HepG2 (cell line): Measurements from ENCODE around the gene KNCN. TPM values are rescaled to one million over a fixed set of nuclear protein-coding genes. Genes with fewer than 3 reads are reported as not detected.

Experiments
- ATAC-seq: fragments of 200-7000 bp; cut with Tn5 transposase; 3 replicates; pipeline ENCODE4 v1.9.1; 2020; ENCODE audit warnings: mild to moderate bottlenecking, moderate library complexity
- BruUV-seq: library from RNA; stranded (reverse); fragments of 400-500 nt; replicated peaks from 2 replicates; lab custom pipeline; 2021; lab: Mats Ljungman, UMichigan
- CTCF ChIA-PET: fragments of 300-600 bp; formaldehyde crosslinking; extraction: SDS; loops from one replicate; lab custom pipeline; 2021; ENCODE audit warnings: low total read pairs, inconsistent platforms, low intra/inter-chr PET ratio; lab: Yijun Ruan, JAX
- POLR2A ChIA-PET: fragments of 350-600 bp; sonication (Branson Sonifier 250); formaldehyde crosslinking; loops from one replicate; lab custom pipeline; 2020; ENCODE audit warnings: antibody characterized with exemption, inconsistent platforms; lab: Yijun Ruan, JAX
- DNase-seq: peaks from one replicate; pipeline ENCODE4 v3.0.0-alpha.2; 2015; ENCODE audit warnings: low spot score
- FAIRE-seq: peaks from 3 replicates; lab custom pipeline; 2011; peaks lifted over from hg19 to GRCh38; lab: Jason Lieb, UNC
- H2AFZ ChIP-seq: one replicate; pipeline ENCODE4 v1.6.1; 2011; ENCODE audit warnings: low read length, inconsistent platforms
- H3K27ac ChIP-seq: fragments of 300-600 bp; 3 replicates; pipeline ENCODE4 v1.8.0; 2011; ENCODE audit warnings: mixed run types, mild to moderate bottlenecking, mixed read lengths, low read length, inconsistent platforms; ENCODE audit not compliant: insufficient read depth; ENCODE audit errors: extremely low read length
- H3K27me3 ChIP-seq, 2 experiments: fragments of 200-600 bp in 1 of 2; 2 replicates in 1 of 2; 3 replicates in 1 of 2; pipeline versions ENCODE4 v1.6.0 to v1.8.0; 2011; ENCODE audit warnings: low read length in 2 of 2, mild to moderate bottlenecking in 2 of 2, moderate library complexity in 2 of 2, inconsistent platforms in 1 of 2; ENCODE audit not compliant: insufficient read depth in 2 of 2, control insufficient read depth in 1 of 2
- H3K36me3 ChIP-seq, 2 experiments: fragments of 200-600 bp in 1 of 2; replicated peaks in 1 of 2; 2 replicates in 1 of 2; 3 replicates in 1 of 2; pipeline versions ENCODE4 v1.5.1 to v1.8.0; 2011; ENCODE audit warnings: low read length in 2 of 2, inconsistent platforms in 1 of 2; ENCODE audit not compliant: insufficient read depth in 2 of 2, control insufficient read depth in 1 of 2
- H3K4me1 ChIP-seq: 2 replicates; pipeline ENCODE4 v1.5.1; 2012; ENCODE audit warnings: low read length, inconsistent platforms; ENCODE audit not compliant: insufficient read depth
- H3K4me2 ChIP-seq: 2 replicates; pipeline ENCODE4 v1.6.0; 2011; ENCODE audit warnings: low read depth, low read length, inconsistent platforms
- H3K4me3 ChIP-seq, 3 experiments: fragments of 200-600 bp in 1 of 3; sonication (generic), shearing (Covaris generic) in 1 of 3; replicated peaks in 1 of 3; 2 replicates each; pipeline ENCODE4 v1.5.1; 2011 to 2016; ENCODE audit warnings: low read length in 3 of 3, inconsistent platforms in 2 of 3, low read depth in 2 of 3, mild to moderate bottlenecking in 2 of 3, control low read depth in 1 of 3, mixed read lengths in 1 of 3; ENCODE audit not compliant: insufficient read depth in 1 of 3
- H3K79me2 ChIP-seq: one replicate; pipeline ENCODE4 v1.6.1; 2011; ENCODE audit warnings: low read length, inconsistent platforms; ENCODE audit not compliant: insufficient read depth
- H3K9ac ChIP-seq: 2 replicates; pipeline ENCODE4 v1.6.0; 2011; ENCODE audit warnings: mild to moderate bottlenecking, low read depth, low read length, inconsistent platforms; ENCODE audit not compliant: insufficient read depth
- H3K9me3 ChIP-seq: 2 replicates; pipeline ENCODE4 v1.5.1; 2012; ENCODE audit warnings: mild to moderate bottlenecking, low read length
- H4K20me1 ChIP-seq: 2 replicates; pipeline ENCODE4 v1.6.0; 2011; ENCODE audit warnings: inconsistent platforms, mild to moderate bottlenecking, low read length, moderate library complexity; ENCODE audit not compliant: insufficient read depth
- KAT7 ChIP-seq: IDR thresholded peaks from 2 replicates; pipeline ENCODE4 v1.6.1; 2018; ENCODE audit warnings: borderline replicate concordance, missing compliant biosample characterization
- KLF11 ChIP-seq: IDR thresholded peaks from 2 replicates; pipeline ENCODE4 v1.6.1; 2016; ENCODE audit warnings: missing compliant biosample characterization
- MBNL3 ChIP-seq: fragments of 250-450 bp; sonication (Bioruptor Pico); conservative IDR thresholded peaks from 2 replicates; pipeline ENCODE4 v1.8.0; 2022; ENCODE audit warnings: mild to moderate bottlenecking, inconsistent platforms
- NFIC ChIP-seq: IDR thresholded peaks from 2 replicates; pipeline ENCODE4 v1.6.1; 2012; ENCODE audit warnings: mild to moderate bottlenecking, low read length, inconsistent platforms
- ZC3H13 ChIP-seq: sonication (generic); formaldehyde crosslinking; IDR thresholded peaks from 2 replicates; pipeline ENCODE4 v1.8.1; 2023; ENCODE audit warnings: mild to moderate bottlenecking, missing genetic modification reagents, moderate library complexity
- ZIK1 ChIP-seq: sonication (generic); formaldehyde crosslinking; IDR thresholded peaks from 2 replicates; pipeline ENCODE4 v1.5.0; 2020; ENCODE audit warnings: mild to moderate bottlenecking, low read depth, missing genetic modification reagents, borderline replicate concordance
- ZNF264 ChIP-seq: sonication (generic); formaldehyde crosslinking; IDR thresholded peaks from 2 replicates; pipeline ENCODE4 v1.4.0; 2020; ENCODE audit warnings: missing genetic modification reagents
- WGBS: methylation state at CpG from one replicate; pipeline ENCODE4 v1.1.6; 2017; ENCODE audit warnings: low lambda C conversion rate; 5-methylcytosine and 5-hydroxymethylcytosine counted together
- in situ Hi-C: cut with HindIII; loops from 2 replicates; pipeline ENCODE4 v1.10.0; 2017; ENCODE audit warnings: low pct_unique_long_range_greater_than_20kb; ENCODE audit not compliant: extremely low pct_ligation_motif_present
- intact Hi-C: fragments of 100-400 bp; cut with micrococcal nuclease; formaldehyde crosslinking; loops from one replicate; pipeline ENCODE4 v1.10.0; 2022; ENCODE audit not compliant: unreplicated experiment
- polyA plus RNA-seq, 8 experiments: library from polyadenylated mRNA; depleted of rRNA in 3 of 8; stranded (reverse) in 7 of 8; unstranded in 1 of 8; fragments of >200 nt; fragmentation: Illumina TruSeq in 4 of 8; extraction: Trizol in 4 of 8; gene quantifications; 2 replicates each; pipeline versions ENCODE4 v1.2.1 to v1.2.3, GENCODE V29; 2011 to 2016; ENCODE audit warnings: low read depth in 4 of 8, missing spikeins in 1 of 8, mixed read lengths in 1 of 8; ENCODE audit not compliant: insufficient read depth in 1 of 8
- total RNA-seq, 5 experiments: library from RNA; depleted of rRNA; stranded (reverse); fragments of >200 nt; fragmentation: Illumina TruSeq; extraction: Trizol; gene quantifications; 2 replicates each; pipeline ENCODE4 v1.2.3, GENCODE V29; 2016; ENCODE audit warnings: low read depth in 1 of 5
- TF ChIP-seq, protein P1 (sequence below): IDR thresholded peaks from 2 replicates; pipeline ENCODE4 v1.6.1; 2016; ENCODE audit warnings: control low read depth
- TF ChIP-seq, protein P2 (sequence below): sonication (generic); formaldehyde crosslinking; IDR thresholded peaks from 2 replicates; pipeline ENCODE4 v1.8.1; 2023; ENCODE audit warnings: mild to moderate bottlenecking, missing genetic modification reagents, borderline replicate concordance
- TF ChIP-seq, protein P3 (sequence below): IDR thresholded peaks from 2 replicates; pipeline ENCODE4 v1.6.1; 2012; ENCODE audit warnings: low read depth, low read length, improper control_type of control experiment
- TF ChIP-seq, protein P4 (sequence below): sonication (generic); formaldehyde crosslinking; IDR thresholded peaks from 2 replicates; pipeline ENCODE4 v1.5.0; 2020; ENCODE audit warnings: missing genetic modification reagents, mild to moderate bottlenecking, borderline replicate concordance
- TF ChIP-seq, protein P5 (sequence below): sonication (generic); formaldehyde crosslinking; IDR thresholded peaks from 2 replicates; pipeline ENCODE4 v1.8.1; 2023; ENCODE audit warnings: missing genetic modification reagents, inconsistent platforms, borderline replicate concordance
- TF ChIP-seq, protein P6 (sequence below): sonication (generic); formaldehyde crosslinking; IDR thresholded peaks from 2 replicates; pipeline ENCODE4 v1.5.0; 2020; ENCODE audit warnings: missing genetic modification reagents
- TF ChIP-seq, protein P7 (sequence below): sonication (generic); formaldehyde crosslinking; IDR thresholded peaks from 2 replicates; pipeline ENCODE4 v1.9.0; 2021; ENCODE audit warnings: missing genetic modification reagents, mild to moderate bottlenecking, borderline replicate concordance

Gene KNCN
- total and polyA plus RNA-seq, 2 of the 13 experiments (the other 11 are each of a cell fraction or from before 2014, with no cell fraction given) = not detected

DNA sequence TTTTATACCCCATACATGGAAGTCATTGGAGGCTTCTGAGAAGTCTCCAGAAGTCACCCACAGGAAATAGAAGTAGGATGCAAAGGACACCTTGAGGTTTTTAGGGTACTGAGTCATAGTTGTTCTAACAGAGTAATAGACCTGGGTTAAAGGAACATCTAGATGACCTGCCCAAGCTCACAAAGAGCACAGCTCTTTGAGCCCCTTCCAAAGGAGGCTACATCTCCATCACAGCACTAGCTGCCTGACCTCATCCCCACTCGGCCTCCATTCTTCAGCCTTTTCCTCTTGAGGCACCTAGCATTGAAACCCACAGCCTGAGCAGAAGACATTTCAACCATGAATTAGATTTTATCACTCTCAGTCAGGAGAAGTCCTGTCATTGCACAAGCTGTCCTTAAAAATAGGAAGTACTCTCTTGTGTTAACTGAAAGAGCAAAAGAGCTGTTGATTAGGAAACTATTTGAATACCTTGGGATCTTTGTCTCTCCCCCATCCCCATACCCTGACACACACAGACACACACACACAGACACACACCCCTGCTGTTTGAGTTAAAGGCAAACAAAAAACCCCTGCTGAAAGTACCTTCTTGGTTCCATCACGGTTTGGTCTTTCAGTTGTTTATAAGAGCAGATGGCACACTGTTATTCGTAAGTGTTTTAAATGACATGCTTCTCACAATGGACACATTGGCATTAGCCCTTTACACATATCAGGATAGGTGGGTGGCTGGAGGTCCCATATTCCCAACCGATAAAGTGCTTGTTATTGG is 30.4 kb upstream of the KNCN start:
- Histone ChIP-seq H3K4me1 (peaks cover 6% of the 10 kb centered on the region), H3K4me2 (no peak overlapping the region), H4K20me1 (no peaks in the 10 kb centered on the region), H3K27ac (no peak overlapping the region), H3K9me3 (no peaks in the 10 kb centered on the region), H3K9ac (no peak overlapping the region), H3K79me2 (no peaks in the 10 kb centered on the region), H3K27me3 (no peaks in the 10 kb centered on the region), H3K36me3 (peaks cover 19 to 60% of the 10 kb centered on the region in 2 experiments; a peak in 4 of 5 replicates), H3K4me3 (no peak overlapping the region), H2AFZ (no peak overlapping the region)
- FAIRE-seq (no peak), DNase-seq (no peak), ATAC-seq (no peak)
- no TSS peak for BruUV-seq
- ChIA-PET POLR2A (no interaction called here), CTCF (no interaction called here)
- WGBS = 94% methylated on average over 4 of the region's 4 CpGs
- in situ Hi-C loops (no loop called here), intact Hi-C loops (no loop called here)
- TF ChIP-seq, protein P1, sequence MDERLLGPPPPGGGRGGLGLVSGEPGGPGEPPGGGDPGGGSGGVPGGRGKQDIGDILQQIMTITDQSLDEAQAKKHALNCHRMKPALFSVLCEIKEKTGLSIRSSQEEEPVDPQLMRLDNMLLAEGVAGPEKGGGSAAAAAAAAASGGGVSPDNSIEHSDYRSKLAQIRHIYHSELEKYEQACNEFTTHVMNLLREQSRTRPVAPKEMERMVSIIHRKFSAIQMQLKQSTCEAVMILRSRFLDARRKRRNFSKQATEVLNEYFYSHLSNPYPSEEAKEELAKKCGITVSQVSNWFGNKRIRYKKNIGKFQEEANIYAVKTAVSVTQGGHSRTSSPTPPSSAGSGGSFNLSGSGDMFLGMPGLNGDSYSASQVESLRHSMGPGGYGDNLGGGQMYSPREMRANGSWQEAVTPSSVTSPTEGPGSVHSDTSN (CRISPR knock-in tag) = no peak
- TF ChIP-seq, protein P2, sequence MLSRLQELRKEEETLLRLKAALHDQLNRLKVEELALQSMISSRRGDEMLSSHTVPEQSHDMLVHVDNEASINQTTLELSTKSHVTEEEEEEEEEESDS (CRISPR knock-in tag) = no peak
- no peak for TF ChIP-seq KLF11
- no peak for TF ChIP-seq NFIC
- TF ChIP-seq, protein P3, sequence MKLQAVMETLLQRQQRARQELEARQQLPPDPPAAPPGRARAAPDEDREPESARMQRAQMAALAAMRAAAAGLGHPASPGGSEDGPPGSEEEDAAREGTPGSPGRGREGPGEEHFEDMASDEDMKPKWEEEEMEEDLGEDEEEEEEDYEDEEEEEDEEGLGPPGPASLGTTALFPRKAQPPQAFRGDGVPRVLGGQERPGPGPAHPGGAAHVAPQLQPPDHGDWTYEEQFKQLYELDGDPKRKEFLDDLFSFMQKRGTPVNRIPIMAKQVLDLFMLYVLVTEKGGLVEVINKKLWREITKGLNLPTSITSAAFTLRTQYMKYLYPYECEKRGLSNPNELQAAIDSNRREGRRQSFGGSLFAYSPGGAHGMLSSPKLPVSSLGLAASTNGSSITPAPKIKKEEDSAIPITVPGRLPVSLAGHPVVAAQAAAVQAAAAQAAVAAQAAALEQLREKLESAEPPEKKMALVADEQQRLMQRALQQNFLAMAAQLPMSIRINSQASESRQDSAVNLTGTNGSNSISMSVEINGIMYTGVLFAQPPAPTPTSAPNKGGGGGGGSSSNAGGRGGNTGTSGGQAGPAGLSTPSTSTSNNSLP = no peak
- TF ChIP-seq, protein P4, sequence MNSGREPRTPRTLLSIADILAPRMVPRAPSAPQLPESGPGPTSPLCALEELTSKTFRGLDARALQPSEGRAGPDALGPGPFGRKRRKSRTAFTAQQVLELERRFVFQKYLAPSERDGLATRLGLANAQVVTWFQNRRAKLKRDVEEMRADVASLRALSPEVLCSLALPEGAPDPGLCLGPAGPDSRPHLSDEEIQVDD = no peak
- no peak for TF ChIP-seq ZIK1 (CRISPR knock-in tag)
- TF ChIP-seq, protein P5, sequence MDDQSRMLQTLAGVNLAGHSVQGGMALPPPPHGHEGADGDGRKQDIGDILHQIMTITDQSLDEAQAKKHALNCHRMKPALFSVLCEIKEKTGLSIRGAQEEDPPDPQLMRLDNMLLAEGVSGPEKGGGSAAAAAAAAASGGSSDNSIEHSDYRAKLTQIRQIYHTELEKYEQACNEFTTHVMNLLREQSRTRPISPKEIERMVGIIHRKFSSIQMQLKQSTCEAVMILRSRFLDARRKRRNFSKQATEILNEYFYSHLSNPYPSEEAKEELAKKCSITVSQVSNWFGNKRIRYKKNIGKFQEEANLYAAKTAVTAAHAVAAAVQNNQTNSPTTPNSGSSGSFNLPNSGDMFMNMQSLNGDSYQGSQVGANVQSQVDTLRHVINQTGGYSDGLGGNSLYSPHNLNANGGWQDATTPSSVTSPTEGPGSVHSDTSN (CRISPR knock-in tag) = no peak
- TF ChIP-seq, protein P6, sequence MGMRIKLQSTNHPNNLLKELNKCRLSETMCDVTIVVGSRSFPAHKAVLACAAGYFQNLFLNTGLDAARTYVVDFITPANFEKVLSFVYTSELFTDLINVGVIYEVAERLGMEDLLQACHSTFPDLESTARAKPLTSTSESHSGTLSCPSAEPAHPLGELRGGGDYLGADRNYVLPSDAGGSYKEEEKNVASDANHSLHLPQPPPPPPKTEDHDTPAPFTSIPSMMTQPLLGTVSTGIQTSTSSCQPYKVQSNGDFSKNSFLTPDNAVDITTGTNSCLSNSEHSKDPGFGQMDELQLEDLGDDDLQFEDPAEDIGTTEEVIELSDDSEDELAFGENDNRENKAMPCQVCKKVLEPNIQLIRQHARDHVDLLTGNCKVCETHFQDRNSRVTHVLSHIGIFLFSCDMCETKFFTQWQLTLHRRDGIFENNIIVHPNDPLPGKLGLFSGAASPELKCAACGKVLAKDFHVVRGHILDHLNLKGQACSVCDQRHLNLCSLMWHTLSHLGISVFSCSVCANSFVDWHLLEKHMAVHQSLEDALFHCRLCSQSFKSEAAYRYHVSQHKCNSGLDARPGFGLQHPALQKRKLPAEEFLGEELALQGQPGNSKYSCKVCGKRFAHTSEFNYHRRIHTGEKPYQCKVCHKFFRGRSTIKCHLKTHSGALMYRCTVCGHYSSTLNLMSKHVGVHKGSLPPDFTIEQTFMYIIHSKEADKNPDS = no peak
- TF ChIP-seq MBNL3 (CRISPR knock-in tag) = no peak
- TF ChIP-seq KAT7 (CRISPR knock-in tag) = no peak
- no peak for TF ChIP-seq ZNF264 (CRISPR knock-in tag)
- TF ChIP-seq, protein P7, sequence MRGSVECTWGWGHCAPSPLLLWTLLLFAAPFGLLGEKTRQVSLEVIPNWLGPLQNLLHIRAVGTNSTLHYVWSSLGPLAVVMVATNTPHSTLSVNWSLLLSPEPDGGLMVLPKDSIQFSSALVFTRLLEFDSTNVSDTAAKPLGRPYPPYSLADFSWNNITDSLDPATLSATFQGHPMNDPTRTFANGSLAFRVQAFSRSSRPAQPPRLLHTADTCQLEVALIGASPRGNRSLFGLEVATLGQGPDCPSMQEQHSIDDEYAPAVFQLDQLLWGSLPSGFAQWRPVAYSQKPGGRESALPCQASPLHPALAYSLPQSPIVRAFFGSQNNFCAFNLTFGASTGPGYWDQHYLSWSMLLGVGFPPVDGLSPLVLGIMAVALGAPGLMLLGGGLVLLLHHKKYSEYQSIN (CRISPR knock-in tag) = no peak
- no peak for TF ChIP-seq ZC3H13 (CRISPR knock-in tag)
